ENCODE data around the gene SPOCD1. TPM values are rescaled to one million over a fixed set of nuclear protein-coding genes. Genes with fewer than 3 reads are reported as not detected.

The SPOCD1 gene
- polyA plus RNA-seq, 1 experiment, result 78.8 TPM

DNA sequence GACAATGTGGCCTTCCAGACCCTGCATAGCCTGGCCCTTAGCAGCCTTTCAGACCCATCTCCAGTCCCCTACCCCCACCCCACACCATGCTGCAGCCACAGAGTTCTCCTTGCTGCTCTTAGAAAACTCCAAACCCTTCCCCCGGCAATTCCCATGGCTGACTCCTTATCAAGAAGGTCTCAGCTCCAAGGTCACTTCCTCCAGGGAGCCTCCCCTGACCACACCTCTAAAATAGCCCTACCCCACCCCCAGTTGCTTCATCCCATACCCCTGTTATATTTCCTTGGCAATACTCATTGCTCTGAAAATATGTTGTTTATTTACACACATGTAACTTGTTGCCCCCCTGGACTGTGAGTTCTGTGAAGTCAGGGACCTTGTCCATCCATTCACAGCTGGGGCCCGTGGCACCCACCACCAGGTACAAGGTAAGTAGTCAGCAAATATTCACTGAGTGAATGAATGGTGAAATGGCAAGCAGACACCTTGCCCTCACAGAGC is 47.4 kb downstream of the SPOCD1 start:
- ChIA-PET CTCF (interaction anchor here (0.9 kb wide), 1 partner anchor 21 kb away, joined by 3 read pairs; no protein-coding TSS in a partner anchor), POLR2A (no interaction called here)
- Histone ChIP-seq H3K27ac (ENCODE audit: low read depth, low read length) (no peak overlapping the region), H3K4me3 (ENCODE audit: low read depth, low read length) (no peak overlapping the region), H3K27me3 (ENCODE audit: control insufficient read depth, insufficient read depth, low read length) (peaks cover 28% of the 10 kb centered on the region), H3K9me3 (ENCODE audit: control insufficient read depth, insufficient read depth, low read length) (no peaks in the 10 kb centered on the region; the same call in 1 of the 2 replicates)
- DNase-seq (ENCODE audit: low read depth, low spot score), result no peak
- TF ChIP-seq, protein P1, sequence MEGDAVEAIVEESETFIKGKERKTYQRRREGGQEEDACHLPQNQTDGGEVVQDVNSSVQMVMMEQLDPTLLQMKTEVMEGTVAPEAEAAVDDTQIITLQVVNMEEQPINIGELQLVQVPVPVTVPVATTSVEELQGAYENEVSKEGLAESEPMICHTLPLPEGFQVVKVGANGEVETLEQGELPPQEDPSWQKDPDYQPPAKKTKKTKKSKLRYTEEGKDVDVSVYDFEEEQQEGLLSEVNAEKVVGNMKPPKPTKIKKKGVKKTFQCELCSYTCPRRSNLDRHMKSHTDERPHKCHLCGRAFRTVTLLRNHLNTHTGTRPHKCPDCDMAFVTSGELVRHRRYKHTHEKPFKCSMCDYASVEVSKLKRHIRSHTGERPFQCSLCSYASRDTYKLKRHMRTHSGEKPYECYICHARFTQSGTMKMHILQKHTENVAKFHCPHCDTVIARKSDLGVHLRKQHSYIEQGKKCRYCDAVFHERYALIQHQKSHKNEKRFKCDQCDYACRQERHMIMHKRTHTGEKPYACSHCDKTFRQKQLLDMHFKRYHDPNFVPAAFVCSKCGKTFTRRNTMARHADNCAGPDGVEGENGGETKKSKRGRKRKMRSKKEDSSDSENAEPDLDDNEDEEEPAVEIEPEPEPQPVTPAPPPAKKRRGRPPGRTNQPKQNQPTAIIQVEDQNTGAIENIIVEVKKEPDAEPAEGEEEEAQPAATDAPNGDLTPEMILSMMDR (IDR thresholded peaks at IDR 0.05; ENCODE audit: low read depth, low read length), result no peak

DNA sequence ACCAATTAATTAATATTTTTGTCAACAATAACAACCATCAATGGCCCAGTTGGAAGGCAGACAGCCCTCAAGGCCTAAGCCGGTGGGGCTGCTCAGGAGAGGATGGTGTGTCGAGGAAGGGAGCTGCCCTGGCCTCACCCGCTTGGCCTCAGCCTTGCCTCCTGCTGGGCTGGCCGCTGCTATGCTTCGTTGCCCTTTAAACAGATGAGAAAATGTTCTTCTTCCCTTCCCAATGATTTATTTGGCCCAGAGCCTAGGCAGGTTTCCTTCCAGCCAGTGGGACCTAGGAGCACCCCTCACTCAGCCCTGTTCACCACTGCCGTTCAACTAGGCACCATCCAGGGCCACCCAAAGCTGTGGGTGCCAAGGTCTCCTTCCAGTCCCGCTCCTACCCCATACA is 48.6 kb downstream of the SPOCD1 start:
- H3K9me3 ChIP-seq (ENCODE audit: control insufficient read depth, insufficient read depth, low read length), result no peaks in the 10 kb centered on the region; the same call in 1 of the 2 replicates
- peaks cover 18% of the 10 kb centered on the region for H3K27me3 ChIP-seq (ENCODE audit: control insufficient read depth, insufficient read depth, low read length)
- no peak overlapping the region for H3K27ac ChIP-seq (ENCODE audit: low read depth, low read length)
- no peak overlapping the region for H3K4me3 ChIP-seq (ENCODE audit: low read depth, low read length)
- ChIA-PET CTCF (interaction anchor here (0.6 kb wide), 1 partner anchor 62 kb away, joined by 3 read pairs; no protein-coding TSS in a partner anchor), POLR2A (no interaction called here)
- DNase-seq (ENCODE audit: low read depth, low spot score), result no peak
- TF ChIP-seq, protein P1 (IDR thresholded peaks at IDR 0.05; ENCODE audit: low read depth, low read length), result no peak

DNA sequence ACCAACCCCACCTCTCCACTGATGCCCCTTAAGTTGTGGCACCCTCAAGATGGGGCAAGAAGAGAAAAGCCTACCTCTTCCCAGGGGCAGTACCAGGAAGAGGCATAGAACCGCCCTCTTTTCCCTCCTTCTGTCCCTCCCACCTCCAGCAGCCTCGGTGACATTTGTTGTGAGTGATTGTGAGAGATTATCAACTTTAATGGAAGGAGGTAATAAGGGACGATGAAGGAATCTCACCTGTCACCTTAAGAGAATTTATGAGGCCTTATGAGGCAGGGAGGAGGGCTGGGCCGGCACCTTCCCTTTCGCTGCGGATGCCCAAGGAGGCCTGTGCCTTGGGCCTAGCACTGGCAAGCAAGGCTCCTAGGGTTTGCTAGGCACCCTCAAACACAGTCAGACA is 50.3 kb downstream of the SPOCD1 start:
- no peak overlapping the region for H3K4me3 ChIP-seq (ENCODE audit: low read depth, low read length)
- no peak overlapping the region for H3K27ac ChIP-seq (ENCODE audit: low read depth, low read length)
- H3K27me3 ChIP-seq (ENCODE audit: control insufficient read depth, insufficient read depth, low read length), result peaks cover 4% of the 10 kb centered on the region
- TF ChIP-seq, protein P1 (IDR thresholded peaks at IDR 0.05; ENCODE audit: low read depth, low read length), result no peak
- ChIA-PET CTCF (interaction anchor here (1.0 to 2.8 kb wide), 3 partner anchors 13 to 297 kb away, joined by 3 to 8 read pairs (median 3); no protein-coding TSS in a partner anchor), POLR2A (no interaction called here)
- DNase-seq (ENCODE audit: low read depth, low spot score), result no peak
- H3K9me3 ChIP-seq (ENCODE audit: control insufficient read depth, insufficient read depth, low read length), result no peaks in the 10 kb centered on the region

DNA sequence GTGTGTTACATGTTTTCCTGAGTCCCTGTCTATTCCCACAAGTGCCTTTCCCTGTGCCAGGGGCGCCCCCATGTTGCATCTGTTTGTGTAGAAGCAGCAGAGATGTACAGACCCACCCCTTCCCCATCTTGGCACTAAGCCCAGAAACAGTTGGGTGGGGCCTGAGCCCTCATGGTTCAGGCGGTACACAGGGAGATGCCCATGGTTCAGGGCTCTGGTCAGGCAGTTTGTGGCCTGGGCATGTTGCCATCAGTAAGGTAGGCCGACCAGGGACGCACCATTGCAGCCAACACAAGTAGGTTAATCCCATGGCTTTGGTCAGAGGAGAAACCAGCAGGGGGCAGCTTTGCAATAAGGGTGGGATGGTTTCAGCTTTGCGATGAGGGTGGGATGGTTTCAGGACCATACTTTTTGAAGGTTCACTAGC is 50.8 kb downstream of the SPOCD1 start:
- H3K9me3 ChIP-seq (ENCODE audit: control insufficient read depth, insufficient read depth, low read length), result no peaks in the 10 kb centered on the region
- CTCF ChIA-PET, result interaction anchor here (1.0 to 2.8 kb wide), 2 partner anchors 199 to 298 kb away, joined by 3 to 8 read pairs; no protein-coding TSS in a partner anchor
- H3K27ac ChIP-seq (ENCODE audit: low read depth, low read length), result no peak overlapping the region
- DNase-seq (ENCODE audit: low read depth, low spot score), result no peak
- TF ChIP-seq, protein P1 (IDR thresholded peaks at IDR 0.05; ENCODE audit: low read depth, low read length), result peak; percentile 48
- POLR2A ChIA-PET, result interaction anchor here (1.4 kb wide), 1 partner anchor 24 kb away, joined by 3 read pairs; no protein-coding TSS in a partner anchor
- peaks cover 4% of the 10 kb centered on the region for H3K27me3 ChIP-seq (ENCODE audit: control insufficient read depth, insufficient read depth, low read length)
- H3K4me3 ChIP-seq (ENCODE audit: low read depth, low read length), result no peak overlapping the region

DNA sequence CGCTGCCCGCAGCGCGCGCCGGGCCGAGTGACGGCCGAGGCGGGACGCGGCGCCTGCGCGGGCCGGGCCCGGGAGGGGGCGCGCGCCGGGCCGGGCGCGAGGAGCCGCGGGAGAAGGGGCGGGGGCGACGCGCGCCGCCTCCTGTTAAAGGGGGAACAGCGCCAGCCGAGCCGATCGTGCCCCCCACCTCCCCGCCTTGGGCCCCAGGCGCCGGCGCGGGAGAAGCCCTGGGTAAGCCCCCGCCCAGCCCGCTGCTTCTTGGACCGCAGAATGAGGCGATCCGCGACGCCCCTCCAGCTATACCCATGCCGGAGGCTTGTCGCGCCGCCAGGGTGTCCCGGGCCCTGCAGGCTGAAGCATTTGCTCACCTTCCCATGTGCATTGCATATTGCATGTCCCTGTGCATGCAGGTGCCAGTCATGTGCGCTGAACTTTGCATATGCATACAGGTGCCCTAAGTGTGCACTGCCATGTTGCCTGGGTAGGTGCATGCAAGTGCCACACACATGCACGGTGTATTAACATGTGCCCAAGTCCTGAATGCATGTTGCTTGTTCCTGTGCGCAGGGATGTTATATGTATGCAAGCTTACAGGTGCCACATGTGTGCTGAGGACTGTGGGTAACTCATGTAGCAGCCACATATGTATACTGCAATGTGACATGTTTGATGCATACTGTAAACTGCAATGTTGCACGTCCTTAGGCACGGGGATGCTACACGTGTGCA is 51.3 kb downstream of the SPOCD1 start, which contains the start of gene ADGRB2:
Gene ADGRB2, minus strand, starts transcription at position 29 of the 729 bp plus-strand sequence. CDS start 7,119 bp downstream, outside the sequence.
- TF ChIP-seq, protein P1 (IDR thresholded peaks at IDR 0.05; ENCODE audit: low read depth, low read length), result peak; percentile 9; the same call in 1 of the 2 replicates
- ChIA-PET CTCF (interaction anchor here (0.5 to 2.8 kb wide), 4 partner anchors 35 to 299 kb away, joined by 3 to 11 read pairs (median 6); no protein-coding TSS in a partner anchor), POLR2A (interaction anchor here (1.4 kb wide), 1 partner anchor 24 kb away, joined by 3 read pairs; no protein-coding TSS in a partner anchor)
- H3K4me3 ChIP-seq (ENCODE audit: low read depth, low read length), result peak within 1 kb of the TSS; percentile 65
- H3K9me3 ChIP-seq (ENCODE audit: control insufficient read depth, insufficient read depth, low read length), result no peaks in the 10 kb centered on the region
- peaks cover 4% of the 10 kb centered on the region for H3K27me3 ChIP-seq (ENCODE audit: control insufficient read depth, insufficient read depth, low read length)
- H3K27ac ChIP-seq (ENCODE audit: low read depth, low read length), result no peak within 1 kb of the TSS
- no peak for DNase-seq (ENCODE audit: low read depth, low spot score)

Data from AG04450 (cell line).